Cortex of kidney (tissue), 1 donor: ENCODE measurements around the gene PATJ.

Experiments used
- DNase-seq: peaks from one replicate; lab custom pipeline; 2025; lab: John Stamatoyannopoulos, UW

PATJ gene

DNA sequence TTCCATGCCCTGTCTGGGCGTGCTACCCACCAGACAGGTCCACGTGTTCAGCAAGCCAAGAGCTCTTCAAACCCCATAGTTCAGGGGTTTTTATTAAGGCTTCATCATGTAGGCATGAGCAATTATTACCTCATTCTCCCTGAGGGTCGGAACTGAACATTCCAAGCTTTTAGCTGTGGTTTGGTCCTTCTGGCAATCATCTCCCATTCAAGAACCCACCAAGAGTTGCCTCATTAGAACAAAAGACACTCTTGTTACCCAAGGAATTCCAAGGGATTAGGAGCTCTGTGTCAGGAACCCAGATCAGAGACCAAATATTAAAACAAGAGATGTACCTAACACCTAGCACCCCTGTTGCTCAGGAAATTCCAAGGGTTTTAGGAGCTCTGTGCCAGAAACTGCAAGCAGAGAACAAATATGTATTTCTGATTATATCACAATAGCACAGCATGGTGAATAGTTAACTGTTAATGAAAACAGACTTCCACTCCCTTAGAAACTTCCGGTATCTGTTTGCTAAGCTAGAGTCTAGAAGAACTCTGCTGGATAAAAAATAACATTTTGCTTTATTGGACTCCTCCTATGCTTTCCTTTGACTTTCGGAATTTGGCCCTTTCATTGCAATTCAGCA lies 251.2 kb downstream of the PATJ start:
- no peak for DNase-seq

DNA sequence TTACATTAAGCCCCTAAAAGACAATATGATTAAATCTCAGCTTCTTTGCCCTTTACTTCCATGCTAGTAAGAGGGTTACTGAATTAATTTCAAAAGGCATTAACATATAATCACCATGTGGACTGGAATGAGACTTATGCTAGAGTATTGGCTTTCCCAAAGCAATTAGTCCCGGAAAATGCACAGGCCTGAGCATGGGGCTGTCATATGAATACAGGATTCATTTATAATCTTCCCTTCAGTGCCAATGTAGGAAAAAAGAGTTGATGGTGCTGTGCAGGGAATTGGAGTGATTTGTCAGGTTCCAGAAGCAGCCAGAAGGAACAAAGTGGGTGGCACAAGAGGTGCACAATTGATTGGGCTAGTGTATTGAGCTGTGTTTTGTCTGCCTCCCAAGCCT lies 253.4 kb downstream of the PATJ start:
- no peak for DNase-seq

DNA sequence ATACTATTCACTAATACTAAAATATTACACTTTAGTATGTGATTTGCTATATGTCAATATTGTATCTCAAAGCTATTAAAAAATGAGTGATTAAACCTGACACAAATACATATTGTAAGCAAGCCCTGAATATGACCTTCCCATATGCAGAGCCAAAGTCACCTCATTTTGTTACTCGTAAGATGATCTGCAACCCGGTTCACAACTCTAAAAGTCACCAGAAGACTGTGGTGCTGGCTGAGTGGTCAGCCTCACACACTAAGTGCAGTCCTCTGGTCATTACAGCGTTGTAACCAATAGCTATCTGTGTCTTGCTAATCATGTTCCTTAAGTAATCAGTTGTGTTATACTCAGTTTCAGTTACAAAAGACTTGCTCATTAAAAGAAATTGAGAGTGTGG lies 254.8 kb downstream of the PATJ start:
- DNase-seq, result no peak

DNA sequence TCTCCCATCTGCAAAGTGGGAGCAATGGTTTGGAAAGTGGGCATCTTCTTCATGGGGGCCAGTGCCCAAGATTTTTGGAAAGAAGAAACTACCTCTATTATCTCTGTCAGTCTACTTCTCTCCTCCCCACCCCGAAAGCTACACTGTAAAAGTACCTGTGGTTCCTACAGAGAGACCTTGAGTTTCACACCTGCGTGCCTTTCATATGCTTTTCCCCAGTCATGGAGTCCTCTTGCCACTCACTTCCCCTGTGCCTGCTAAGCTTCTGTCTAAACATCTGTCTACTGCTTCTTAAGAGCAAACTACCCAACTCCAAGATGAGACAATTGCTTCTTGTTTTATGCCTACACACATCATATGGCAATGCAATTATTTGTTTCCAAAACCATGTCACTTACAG lies 261.5 kb downstream of the PATJ start:
- DNase-seq, result no peak

DNA sequence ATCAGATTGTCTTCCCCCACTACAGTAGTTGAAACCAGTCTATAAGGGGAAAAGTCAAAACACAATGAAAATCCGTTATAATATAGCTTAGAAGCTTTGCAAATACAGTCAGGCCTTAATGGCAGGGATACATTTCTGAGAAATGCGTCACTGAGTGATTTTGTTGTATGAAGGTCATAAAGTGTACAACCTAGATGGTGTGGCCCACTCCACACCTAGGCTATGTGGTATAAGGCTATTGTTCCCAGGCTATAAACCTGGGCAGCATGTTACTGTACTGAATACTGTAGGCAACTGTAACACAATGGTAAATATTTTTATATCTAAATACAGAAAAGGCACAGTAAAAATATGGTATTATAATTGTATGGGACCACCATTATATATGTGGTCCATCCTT lies 264.4 kb downstream of the PATJ start:
- DNase-seq, result no peak

DNA sequence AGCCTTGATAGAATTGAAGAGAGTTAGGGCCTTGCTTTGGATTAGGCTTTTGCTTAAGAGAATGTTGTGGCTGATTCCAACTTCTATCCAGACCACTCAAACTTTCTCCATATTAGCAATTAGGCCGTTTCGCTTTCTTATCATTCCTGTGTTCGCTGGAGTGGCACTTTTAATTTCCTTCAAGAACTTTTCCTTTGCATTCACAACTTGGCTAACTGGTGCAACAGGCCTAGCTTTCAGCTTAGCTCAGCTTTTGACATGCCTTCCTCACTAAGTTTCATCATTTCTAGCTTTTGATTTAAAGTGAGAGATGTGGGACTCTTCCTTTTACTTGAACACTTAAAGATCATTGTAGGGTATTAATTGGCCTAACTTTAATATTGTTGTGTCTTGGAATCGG lies 268.7 kb downstream of the PATJ start:
- DNase-seq, result no peak

DNA sequence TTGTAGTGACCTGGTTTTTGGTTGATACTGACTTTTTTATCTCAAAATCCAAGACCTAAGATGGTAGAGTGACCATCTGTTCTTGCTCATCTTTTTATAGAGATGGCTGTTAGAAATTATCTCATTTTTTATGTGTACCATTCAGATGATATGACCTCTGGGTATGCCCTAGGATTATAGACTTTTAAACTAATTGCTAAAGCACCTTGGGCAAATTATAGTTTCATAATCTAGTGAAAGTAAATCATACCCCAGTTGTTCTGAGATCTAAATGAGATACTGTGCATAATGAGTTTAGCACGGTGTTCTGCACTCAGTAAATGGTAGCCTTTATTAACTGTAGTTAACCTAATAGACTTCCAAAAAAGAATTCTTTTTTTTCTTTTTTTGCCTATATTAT lies 269.8 kb downstream of the PATJ start:
- no peak for DNase-seq

DNA sequence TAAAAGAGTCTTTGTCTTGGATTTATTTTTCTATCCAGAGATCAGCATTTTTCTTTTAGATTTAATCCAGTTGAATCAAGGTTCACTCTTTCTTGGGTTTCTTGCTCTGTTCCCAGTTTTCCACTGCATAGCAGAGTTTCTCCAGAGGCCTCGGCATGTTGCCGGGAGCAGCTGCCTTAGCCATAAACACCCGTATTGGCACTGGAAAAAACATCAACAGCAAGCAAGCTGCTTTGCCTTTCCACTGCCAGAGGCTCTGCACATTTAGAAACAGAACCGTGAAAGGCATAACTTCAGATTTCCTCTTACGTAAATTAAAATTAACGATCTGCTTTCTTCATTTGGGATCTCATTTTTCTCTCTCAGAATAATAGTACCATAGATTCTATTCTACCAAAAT lies 270.6 kb downstream of the PATJ start:
- no peak for DNase-seq

DNA sequence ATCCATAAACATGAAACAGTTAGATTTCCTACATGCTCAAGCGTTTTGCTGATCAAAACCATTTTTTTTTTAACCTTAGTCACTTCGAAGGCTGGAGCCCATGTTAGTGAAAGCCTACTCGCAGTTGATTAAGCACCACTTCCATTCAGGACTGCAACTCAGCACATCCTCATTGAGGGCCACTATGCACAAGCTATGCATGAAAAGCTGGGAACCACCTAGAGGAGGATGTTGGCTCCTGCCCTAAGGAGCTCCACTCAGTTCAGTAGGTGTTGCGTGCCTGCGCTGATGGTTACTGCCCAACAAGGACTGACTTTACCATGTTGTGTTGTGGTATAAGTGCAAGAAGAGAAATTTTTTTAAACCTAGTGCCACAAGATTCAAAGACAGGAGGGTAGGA lies 271.0 kb downstream of the PATJ start:
- DNase-seq, result no peak

DNA sequence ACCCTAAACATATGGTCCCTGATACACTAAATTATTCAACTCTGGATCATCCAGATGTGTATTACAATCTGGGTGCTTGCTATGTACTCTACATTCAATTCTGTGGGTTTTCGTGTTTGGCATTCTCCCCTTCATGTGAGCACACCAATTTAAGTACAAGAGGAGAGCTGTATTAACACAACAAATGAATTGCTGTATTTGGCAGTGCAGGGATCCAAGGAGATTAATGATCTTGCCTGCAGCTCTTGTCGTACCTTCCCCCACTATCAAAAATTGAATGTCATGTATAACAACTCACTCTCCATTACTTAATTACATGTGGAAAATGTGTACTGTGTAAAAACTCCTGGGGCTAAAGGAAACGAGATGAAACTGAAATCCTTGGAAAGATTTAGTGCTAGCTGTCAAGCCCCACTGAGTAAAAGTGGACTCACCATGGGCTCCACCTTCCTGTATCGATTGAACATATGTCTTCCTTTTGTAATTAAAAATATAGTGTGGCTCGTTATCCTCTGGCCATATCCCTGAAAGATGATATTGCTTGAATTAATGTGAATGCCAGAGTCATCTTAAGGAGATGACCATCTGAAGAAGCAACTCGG lies 280.2 kb downstream of the PATJ start:
- DNase-seq, result no peak

DNA sequence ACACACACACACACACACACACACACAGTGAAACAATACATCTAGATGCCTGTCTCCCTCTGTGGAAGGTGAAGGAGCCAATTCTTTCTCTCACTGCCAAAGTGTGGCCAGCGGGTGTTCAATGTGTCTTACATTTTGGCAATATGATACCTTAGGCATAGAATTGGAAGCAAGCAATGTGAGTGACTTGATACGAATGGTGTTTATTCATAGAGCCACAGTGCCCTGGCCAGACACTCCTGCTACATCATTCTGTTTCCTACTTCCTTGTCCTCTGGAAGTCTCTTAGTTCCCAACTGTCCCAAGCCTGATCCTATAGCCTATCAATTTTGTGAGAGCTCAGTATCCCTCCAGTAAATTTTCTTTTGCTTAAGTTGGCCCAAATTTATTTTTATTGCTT lies 282.4 kb downstream of the PATJ start:
- no peak for DNase-seq

DNA sequence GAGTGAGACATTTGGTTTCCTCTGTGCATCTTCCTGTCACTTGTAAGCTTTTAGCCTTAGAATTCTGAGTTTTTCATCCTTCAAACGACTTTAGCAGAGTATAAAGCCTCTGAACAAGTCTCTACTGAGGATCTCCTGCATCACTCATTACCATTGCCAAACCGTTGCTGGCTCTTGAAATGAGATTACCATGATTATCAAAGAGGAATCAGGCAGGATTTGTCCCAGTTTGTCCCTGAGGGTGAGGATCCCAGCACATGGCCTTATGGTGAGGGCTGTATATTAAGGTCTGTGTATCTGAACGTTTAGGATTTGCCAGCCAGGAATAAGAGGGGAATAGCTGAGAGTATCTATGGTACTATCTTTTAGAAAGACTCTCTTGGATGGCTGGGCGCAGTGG lies 282.9 kb downstream of the PATJ start:
- DNase-seq, result no peak

DNA sequence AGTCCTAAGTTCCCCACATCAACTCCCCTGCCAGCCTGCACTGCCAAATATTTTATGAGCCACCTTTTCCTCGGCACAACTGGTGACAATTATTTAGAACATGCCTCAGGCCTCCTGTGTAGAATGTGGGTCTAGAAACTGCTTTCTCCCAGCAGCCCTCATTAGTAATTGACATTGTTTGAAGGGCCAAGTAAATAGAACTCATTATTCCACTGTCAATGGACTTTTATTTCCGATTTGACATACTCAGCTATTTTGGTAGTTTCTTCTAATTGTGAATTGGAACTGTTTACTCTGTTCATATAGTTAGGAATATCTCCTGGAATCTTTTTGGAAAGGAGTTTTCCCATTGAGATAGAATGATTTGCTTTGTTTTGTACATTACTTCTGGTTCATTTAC lies 283.6 kb downstream of the PATJ start:
- DNase-seq, result no peak

DNA sequence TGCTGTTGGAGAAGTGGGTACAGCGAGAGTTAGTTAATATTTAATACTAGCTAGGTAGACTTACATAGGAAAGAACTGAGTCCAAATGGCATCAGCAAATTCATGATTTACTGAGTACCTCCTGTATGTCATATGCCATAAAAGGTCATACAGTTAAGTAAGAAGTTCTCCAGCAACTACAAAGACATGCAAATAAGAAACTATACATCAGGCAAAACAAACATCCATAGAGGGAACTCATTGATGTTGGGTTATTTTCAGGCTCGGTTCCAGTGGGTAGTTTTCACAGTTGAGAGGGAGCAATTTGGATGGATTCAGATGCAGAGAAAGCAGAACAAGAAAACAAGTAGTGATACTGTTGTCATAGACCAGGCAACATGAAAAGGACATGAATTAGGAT lies 287.4 kb downstream of the PATJ start:
- no peak for DNase-seq

DNA sequence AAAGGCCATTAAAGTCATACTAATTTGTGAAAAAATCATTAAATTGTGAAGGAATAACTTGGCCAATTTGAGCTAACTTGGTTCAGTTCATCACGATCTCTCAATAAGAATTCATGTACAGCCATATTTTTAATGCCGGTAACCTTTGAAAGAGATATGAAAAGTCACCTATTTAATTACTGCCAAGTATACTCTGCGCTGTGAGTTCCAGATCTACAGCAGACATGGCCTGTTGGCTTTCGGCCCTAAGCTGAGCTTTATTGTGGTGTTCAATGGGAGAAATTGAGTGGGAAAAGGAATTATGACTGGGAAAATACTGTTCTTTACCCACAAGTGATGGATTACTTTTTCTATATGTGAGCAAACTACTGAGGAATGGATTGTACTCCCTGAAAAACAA lies 292.5 kb downstream of the PATJ start:
- DNase-seq, result no peak

DNA sequence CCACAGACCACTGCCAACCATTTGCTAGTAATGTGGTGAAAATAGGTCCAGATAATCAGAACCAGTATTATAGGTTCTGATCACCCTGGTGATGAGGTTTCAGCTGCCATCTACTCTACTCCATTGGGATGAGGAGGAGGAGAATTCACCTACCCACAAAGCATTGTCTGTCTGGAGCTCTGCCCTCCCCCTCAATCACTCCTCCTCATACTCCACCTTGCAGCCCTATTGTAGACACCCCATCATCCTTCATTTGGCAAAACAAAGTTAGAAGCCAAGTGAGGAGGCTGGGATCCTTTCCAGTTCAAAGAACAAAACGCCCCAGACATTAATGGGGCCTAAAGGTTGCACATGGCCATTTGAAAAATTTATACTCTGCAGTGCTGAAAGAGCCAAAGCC lies 295.0 kb downstream of the PATJ start:
- DNase-seq, result no peak

DNA sequence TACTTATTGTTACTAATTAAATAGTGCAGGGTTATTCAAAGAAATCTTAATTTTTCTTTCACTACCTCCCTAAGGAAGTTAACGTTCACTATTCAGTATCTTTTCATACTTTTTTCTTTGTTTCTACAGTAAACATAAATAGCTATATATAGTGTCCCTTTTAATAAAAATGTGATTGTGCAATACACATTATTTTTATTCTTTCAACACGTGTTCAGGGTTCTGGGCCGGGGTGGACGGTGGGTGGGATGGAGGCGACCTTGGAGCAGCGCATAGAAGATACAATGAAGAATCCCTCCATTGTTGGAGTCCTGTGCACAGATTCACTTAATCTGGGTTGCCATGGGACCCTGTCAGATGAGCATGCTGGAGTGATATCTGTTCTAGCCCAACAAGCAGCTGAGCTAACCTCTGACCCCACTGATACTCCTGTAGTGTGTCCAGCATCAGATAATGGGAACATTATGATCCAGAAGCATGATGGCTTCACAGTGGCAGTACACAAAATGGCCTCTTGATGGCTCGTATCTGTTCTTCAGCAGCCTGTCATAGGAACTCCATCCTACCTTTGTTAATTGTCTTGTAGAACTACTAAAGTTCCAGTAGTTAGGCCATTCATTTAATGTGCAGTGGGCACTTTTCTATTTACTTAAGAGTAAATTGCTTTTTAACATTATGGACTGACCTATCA lies 296.5 kb downstream of the PATJ start:
- DNase-seq, result no peak

DNA sequence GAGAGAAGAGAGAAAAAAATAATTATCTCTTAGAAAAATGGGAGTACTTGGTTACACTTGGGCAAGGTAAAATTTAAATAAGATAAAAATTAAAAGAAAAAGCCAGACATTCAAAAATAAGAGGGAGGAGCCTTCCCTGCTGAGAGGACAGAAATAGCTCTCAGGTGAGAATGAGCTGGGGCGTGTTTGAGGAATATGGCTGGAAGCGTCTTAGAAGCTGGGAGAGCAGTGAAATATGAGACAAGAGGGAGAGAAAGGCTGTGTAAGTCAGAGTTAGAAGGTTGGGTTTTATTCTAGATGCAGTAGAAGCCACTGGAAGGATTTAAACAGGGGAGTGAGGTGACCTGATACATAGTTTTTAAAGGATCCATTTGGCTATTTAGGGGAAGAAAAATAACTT lies 298.2 kb downstream of the PATJ start:
- no peak for DNase-seq

DNA sequence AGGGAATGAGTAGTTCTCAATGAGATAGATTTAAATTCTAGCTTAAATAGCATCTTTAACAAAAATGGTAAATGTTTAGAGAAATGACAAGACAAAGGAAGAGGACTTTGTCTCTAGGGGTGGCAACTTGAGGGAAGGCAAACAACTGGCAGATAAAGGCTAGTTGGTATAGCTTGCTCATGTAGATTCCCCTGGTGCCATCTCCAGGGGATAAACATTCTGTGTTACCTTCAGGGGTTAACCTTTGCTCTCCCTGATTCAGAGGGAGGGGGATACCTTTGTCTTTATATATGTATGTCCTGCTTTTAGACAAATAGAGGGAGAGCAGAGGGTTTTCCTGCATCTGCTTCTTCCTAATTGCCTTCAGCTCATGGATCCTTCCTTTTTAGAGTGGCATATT lies 298.7 kb downstream of the PATJ start:
- no peak for DNase-seq

DNA sequence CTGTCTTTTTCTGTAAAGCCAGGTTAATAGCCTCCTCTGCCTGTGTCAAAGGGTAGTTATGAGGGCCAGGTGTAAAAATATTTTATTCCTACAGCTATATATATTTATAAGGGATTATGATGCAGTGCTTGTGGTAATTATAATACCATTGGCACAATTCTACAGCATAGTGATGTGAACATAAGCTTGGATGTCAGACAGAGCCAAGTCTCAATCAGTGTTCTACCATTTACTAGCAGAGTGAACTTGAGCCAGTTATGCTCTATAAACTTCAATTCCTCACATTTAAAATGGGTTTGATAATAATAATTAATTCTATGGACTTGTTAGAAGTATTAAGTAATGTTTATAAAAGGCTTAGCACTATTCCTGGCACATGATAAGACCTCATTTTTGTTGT lies 300.9 kb downstream of the PATJ start:
- DNase-seq, result no peak

DNA sequence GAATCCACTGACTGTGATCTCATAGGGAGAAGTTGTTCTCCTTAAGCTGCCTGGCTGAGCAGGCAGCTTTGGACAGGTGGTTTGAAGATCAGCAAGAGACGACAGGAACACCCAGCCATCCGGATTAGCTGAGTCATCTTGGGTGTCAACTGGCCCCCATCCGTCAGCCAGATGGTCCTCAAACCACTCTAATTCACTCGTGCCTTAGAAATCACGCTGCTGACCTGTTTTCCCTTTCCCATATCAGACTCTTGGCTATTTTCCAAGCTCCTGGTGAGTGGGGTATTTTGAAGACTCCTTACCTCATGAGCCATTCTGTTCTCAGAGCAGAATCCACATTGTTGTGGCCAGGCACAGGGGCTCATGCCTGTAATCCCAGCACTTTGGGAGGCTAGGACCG lies 303.3 kb downstream of the PATJ start:
- no peak for DNase-seq

DNA sequence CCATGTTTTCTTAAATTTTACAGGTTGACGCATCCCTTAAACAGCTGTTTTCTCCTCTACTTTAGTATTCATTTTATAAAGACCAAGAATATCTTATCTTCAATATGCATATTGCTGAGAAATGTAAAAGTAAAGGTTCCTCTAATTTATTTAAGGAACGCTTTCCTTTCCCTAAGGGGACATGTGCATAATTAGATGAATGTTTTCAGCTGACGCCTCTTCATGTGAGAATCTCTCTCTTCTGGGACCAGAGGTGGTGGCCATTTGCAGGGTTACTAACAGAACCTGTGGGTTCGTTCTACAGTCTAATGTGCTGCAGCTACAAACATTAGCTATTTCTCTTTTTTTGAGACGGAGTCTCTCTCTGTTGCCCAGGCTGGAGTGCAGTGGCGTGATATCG lies 304.6 kb downstream of the PATJ start:
- no peak for DNase-seq

DNA sequence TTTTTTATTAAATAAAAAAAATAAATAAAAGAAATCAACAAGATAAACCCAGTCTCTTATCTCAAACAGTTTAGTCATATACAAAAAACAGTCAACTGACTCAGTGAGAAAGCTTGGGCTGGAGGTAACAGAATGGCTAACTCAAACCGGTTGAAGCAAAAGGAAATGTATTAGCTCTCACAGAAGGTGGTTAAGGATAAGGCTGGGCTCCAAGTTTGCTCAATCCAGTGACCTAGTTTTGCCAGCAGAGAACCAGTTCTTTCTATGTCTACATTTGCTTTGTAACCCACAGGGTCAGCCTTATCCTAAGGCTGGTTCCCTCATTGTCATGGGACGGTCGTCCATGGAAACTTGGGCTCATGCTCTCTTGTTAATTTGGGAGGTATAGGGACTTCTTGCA lies 307.9 kb downstream of the PATJ start:
- no peak for DNase-seq

DNA sequence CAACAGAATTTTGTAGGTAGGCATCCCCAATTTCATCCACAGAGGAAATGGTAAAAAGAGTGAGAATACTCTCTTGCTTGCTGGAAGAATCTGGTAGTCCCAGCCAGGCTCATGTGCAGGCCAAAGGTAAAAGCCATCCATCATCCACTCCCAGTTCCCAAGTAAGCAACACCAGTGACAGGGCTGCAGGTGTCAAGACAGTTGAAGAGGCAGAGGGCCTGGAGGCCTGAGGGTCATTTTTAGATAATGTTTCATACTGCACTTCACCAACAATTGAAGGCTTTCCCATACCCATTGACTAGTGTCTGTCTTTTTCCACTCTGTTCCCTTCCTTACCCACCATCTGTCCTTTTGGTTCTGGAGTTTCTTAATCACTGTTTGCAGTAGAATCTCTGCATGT lies 310.7 kb downstream of the PATJ start:
- no peak for DNase-seq
